ENCODE data around the gene ARAP2. TPM values are rescaled to one million over a fixed set of nuclear protein-coding genes. Genes with fewer than 3 reads are reported as not detected.
A peak's percentile ranks its signal among the peaks of the same experiment; 100 is the strongest.

ARAP2 gene
- total and polyA plus RNA-seq, 2 experiments from 2014 or later = 0.92 to 4.8 TPM

- TF ChIP-seq NANOG (IDR thresholded peaks at IDR 0.05; ENCODE audit: borderline replicate concordance) = no peak
Measured at GRCh38 chr4:36086261-36086786, 158.0 kb downstream of the ARAP2 start (continued).

- Histone ChIP-seq H3K4me2 (no peak overlapping the region), H3K36me3 (ENCODE audit: insufficient read depth) (no peaks in the 10 kb centered on the region), H2AFZ (no peak overlapping the region), H3K9me2 (ENCODE audit: insufficient read depth) (no peaks in the 10 kb centered on the region), H3K79me2 (replicated peaks; ENCODE audit: insufficient read depth) (no peaks in the 10 kb centered on the region), H3F3A (replicated peaks; ENCODE audit: low read depth) (no peaks in the 10 kb centered on the region), H3K4me1 (ENCODE audit: insufficient read depth) (no peaks in the 10 kb centered on the region), H3K4me3 (no peak overlapping the region), H3K27me3 (ENCODE audit: insufficient read depth) (no peaks in the 10 kb centered on the region), H4K20me1 (replicated peaks; ENCODE audit: insufficient read depth) (no peaks in the 10 kb centered on the region), H3K27ac (ENCODE audit: low read depth) (no peak overlapping the region)
- Mint-ChIP-seq H3K36me3 (ENCODE audit: low read depth) (no peaks in the 10 kb centered on the region), H3K4me1 (no peaks in the 10 kb centered on the region; the same call in 2 of the 3 replicates), H3K27ac (no peak overlapping the region), H3K27me3 (ENCODE audit: insufficient read depth, low read depth, poor library complexity) (no peaks in the 10 kb centered on the region), H3K4me3 (no peak overlapping the region), H3K9me3 (no peaks in the 10 kb centered on the region)
- peak in 1 of 2 experiments; percentile 29; a peak in 2 of 4 replicates for TF ChIP-seq CTCF (conservative IDR thresholded peaks at IDR 0.05; ENCODE audit: low read depth in 2 of 2)
- no peak for TF ChIP-seq CREB1 (CRISPR knock-in tag; IDR thresholded peaks at IDR 0.05; ENCODE audit: low read depth)
- DNase-seq (ENCODE audit: low spot score) (no peak), ATAC-seq (no peak)
Measured at GRCh38 chr4:36082817-36083216, 161.5 kb downstream of the ARAP2 start.

GRCh38 chr4:36081185-36081584, 163.1 kb downstream of the ARAP2 start:
- H3K4me3 Mint-ChIP-seq = no peak overlapping the region
- H3K27ac Mint-ChIP-seq = no peak overlapping the region
- no peaks in the 10 kb centered on the region for H3K4me1 ChIP-seq (ENCODE audit: insufficient read depth)
- DNase-seq (ENCODE audit: low spot score) (no peak), ATAC-seq (no peak)
- H3K4me1 Mint-ChIP-seq = no peaks in the 10 kb centered on the region
- H3K4me3 ChIP-seq = no peak overlapping the region
- no peaks in the 10 kb centered on the region for H3K9me3 Mint-ChIP-seq
- no peak for TF ChIP-seq JUNB (IDR thresholded peaks at IDR 0.05; ENCODE audit: unreplicated experiment)
- no peak for TF ChIP-seq CTCF (conservative IDR thresholded peaks at IDR 0.05; ENCODE audit: low read depth in 2 of 2)
- TF ChIP-seq NANOG (IDR thresholded peaks at IDR 0.05; ENCODE audit: borderline replicate concordance) = no peak
- no peak for TF ChIP-seq EZH2 (IDR thresholded peaks at IDR 0.05; ENCODE audit: low read depth, unreplicated experiment)
- TF ChIP-seq ZNF114 (CRISPR knock-in tag; IDR thresholded peaks at IDR 0.05) = no peak
- TF ChIP-seq EZH2phosphoT487 (IDR thresholded peaks at IDR 0.05; ENCODE audit: unreplicated experiment) = no peak
- no peak for TF ChIP-seq ETS1 (IDR thresholded peaks at IDR 0.05)
- no peak for TF ChIP-seq POLR2AphosphoS5 (IDR thresholded peaks at IDR 0.05; ENCODE audit: low read depth)
- TF ChIP-seq CREB1 (CRISPR knock-in tag; IDR thresholded peaks at IDR 0.05; ENCODE audit: low read depth) = no peak
- H2AFZ ChIP-seq = no peak overlapping the region
- H3K9me2 ChIP-seq (ENCODE audit: insufficient read depth) = peaks cover 4% of the 10 kb centered on the region; the same call in 1 of the 2 replicates
- H3K79me2 ChIP-seq (replicated peaks; ENCODE audit: insufficient read depth) = no peaks in the 10 kb centered on the region
- H3K27me3 ChIP-seq (ENCODE audit: insufficient read depth) = no peaks in the 10 kb centered on the region
- no peak overlapping the region for H3K27ac ChIP-seq (ENCODE audit: low read depth)
- H3K36me3 ChIP-seq (ENCODE audit: insufficient read depth) = no peaks in the 10 kb centered on the region
- H3K4me2 ChIP-seq = no peak overlapping the region
- H4K20me1 ChIP-seq (replicated peaks; ENCODE audit: insufficient read depth) = no peaks in the 10 kb centered on the region
- no peaks in the 10 kb centered on the region for H3F3A ChIP-seq (replicated peaks; ENCODE audit: low read depth)
- H3K27me3 Mint-ChIP-seq (ENCODE audit: insufficient read depth, low read depth, poor library complexity) = no peaks in the 10 kb centered on the region
- no peaks in the 10 kb centered on the region for H3K36me3 Mint-ChIP-seq (ENCODE audit: low read depth)

All from GM23338 (cell line).